Loucy (cell line): ENCODE data around the gene S1PR5.

Source experiments
- CTCF ChIP-seq: fragments of 200-600 bp; sonication (generic); conservative IDR thresholded peaks from 2 replicates; pipeline ENCODE4 v1.5.1; 2014; ENCODE audit warnings: mild to moderate bottlenecking, antibody characterized with exemption, low read length
- EZH2phosphoT487 ChIP-seq: fragments of 200-600 bp; IDR thresholded peaks from 2 replicates; pipeline ENCODE4 v1.6.1; 2018; ENCODE audit warnings: antibody characterized with exemption, mild to moderate bottlenecking, moderate library complexity, borderline replicate concordance

GRCh38 chr19:10549733-10550132, 32.5 kb upstream of the S1PR5 start:
- no peak for TF ChIP-seq CTCF
- no peak for TF ChIP-seq EZH2phosphoT487
